Hepatocyte (in vitro differentiated cells): Measurements from ENCODE around the gene TMEM185B. TPM values are rescaled to one million over a fixed set of nuclear protein-coding genes. Genes with fewer than 3 reads are reported as not detected.

Source experiments
- DNase-seq: peaks from one replicate; pipeline ENCODE4 v3.0.0-alpha.2; 2016; ENCODE audit warnings: low spot score
- H2AFZ ChIP-seq: fragments of 200-600 bp; sonication (generic); 2 replicates; pipeline ENCODE4 v1.6.0; 2016; ENCODE audit warnings: antibody characterized with exemption, mild to moderate bottlenecking
- H3K27ac ChIP-seq: fragments of 200-600 bp; sonication (generic); 2 replicates; pipeline ENCODE4 v1.5.1; 2016; ENCODE audit warnings: mild to moderate bottlenecking
- H3K27me3 ChIP-seq: fragments of 200-600 bp; sonication (generic); 2 replicates; pipeline ENCODE4 v1.6.1; 2016
- H3K36me3 ChIP-seq: fragments of 200-600 bp; sonication (generic); replicated peaks from 2 replicates; pipeline ENCODE4 v1.5.1; 2016; ENCODE audit warnings: low read depth; ENCODE audit not compliant: insufficient read depth
- H3K4me1 ChIP-seq: fragments of 200-600 bp; sonication (generic); 2 replicates; pipeline ENCODE4 v1.5.1; 2016; ENCODE audit warnings: mild to moderate bottlenecking, moderate library complexity; ENCODE audit not compliant: insufficient read depth
- H3K4me2 ChIP-seq: fragments of 200-600 bp; sonication (generic); 2 replicates; pipeline ENCODE4 v1.6.0; 2016
- H3K4me3 ChIP-seq: fragments of 200-600 bp; sonication (generic); 2 replicates; pipeline ENCODE4 v1.5.1; 2016; ENCODE audit warnings: mild to moderate bottlenecking
- H3K79me2 ChIP-seq: fragments of 200-600 bp; sonication (generic); 2 replicates; pipeline ENCODE4 v1.6.0; 2017; ENCODE audit warnings: mild to moderate bottlenecking
- H3K9me2 ChIP-seq: fragments of 200-600 bp; sonication (generic); replicated peaks from 2 replicates; pipeline ENCODE4 v1.6.0; 2017; ENCODE audit warnings: mild to moderate bottlenecking; ENCODE audit not compliant: insufficient read depth
- H3K9me3 ChIP-seq: fragments of 200-600 bp; sonication (generic); 2 replicates; pipeline ENCODE4 v1.5.1; 2016; ENCODE audit warnings: low read depth, mild to moderate bottlenecking
- H4K20me1 ChIP-seq: fragments of 200-600 bp; sonication (generic); 2 replicates; pipeline ENCODE4 v1.6.0; 2016; ENCODE audit warnings: mild to moderate bottlenecking; ENCODE audit not compliant: insufficient read depth, poor library complexity, severe bottlenecking
- EZH2 ChIP-seq: fragments of 200-600 bp; sonication (generic); IDR thresholded peaks from 2 replicates; pipeline ENCODE4 v1.6.1; 2016; ENCODE audit warnings: antibody characterized with exemption, mild to moderate bottlenecking, borderline replicate concordance
- EZH2phosphoT487 ChIP-seq: fragments of 200-600 bp; sonication (generic); IDR thresholded peaks from one replicate; pipeline ENCODE4 v1.6.1; 2018; ENCODE audit warnings: antibody characterized with exemption, mild to moderate bottlenecking, low read depth, moderate library complexity; ENCODE audit not compliant: unreplicated experiment, severe bottlenecking
- WGBS: methylation state at CpG from one replicate; pipeline ENCODE4 v1.1.6; 2016; ENCODE audit warnings: low lambda C conversion rate; ENCODE audit errors: missing lambda C conversion rate; 5-methylcytosine and 5-hydroxymethylcytosine counted together
- polyA plus RNA-seq: library from polyadenylated mRNA; unstranded; fragments of >200 nt; fragmentation: Nextera tagmentation; extraction: Ambion mirVana; gene quantifications from 2 replicates; pipeline ENCODE4 v1.2.1, GENCODE V29; 2016
- total RNA-seq: library from RNA; depleted of rRNA; stranded (reverse); fragments of >200 nt; gene quantifications from 2 replicates; pipeline ENCODE4 v1.2.3, GENCODE V29; 2014
- TF ChIP-seq, protein P1 (sequence below): fragments of 200-600 bp; sonication (generic); IDR thresholded peaks from 2 replicates; pipeline ENCODE4 v1.5.1; 2016; ENCODE audit warnings: antibody characterized with exemption, mild to moderate bottlenecking; ENCODE audit not compliant: poor library complexity

TMEM185B gene
- 25.2 and 26.2 TPM in 2 replicates for total RNA-seq
- polyA plus RNA-seq, result 20.8 and 24.0 TPM in 2 replicates

- WGBS, result 5% methylated on average over 56 of the region's 108 CpGs
- Histone ChIP-seq H3K27ac (peak within 1 kb of the TSS; percentile 96), H4K20me1 (no peaks in the 10 kb centered on the region), H3K9me2 (no peaks in the 10 kb centered on the region), H3K4me3 (peak within 1 kb of the TSS; percentile 84), H3K4me1 (peaks cover 15% of the 10 kb centered on the region), H3K9me3 (peaks cover 4% of the 10 kb centered on the region), H3K27me3 (no peaks in the 10 kb centered on the region), H3K4me2 (peak within 1 kb of the TSS; percentile 94), H3K36me3 (no peaks in the 10 kb centered on the region), H3K79me2 (peaks cover 22% of the 10 kb centered on the region), H2AFZ (peak within 1 kb of the TSS; percentile 83)
- DNase-seq, result peak; percentile 93
- TF ChIP-seq EZH2 (no peak), EZH2phosphoT487 (no peak)
- TF ChIP-seq, protein P1, sequence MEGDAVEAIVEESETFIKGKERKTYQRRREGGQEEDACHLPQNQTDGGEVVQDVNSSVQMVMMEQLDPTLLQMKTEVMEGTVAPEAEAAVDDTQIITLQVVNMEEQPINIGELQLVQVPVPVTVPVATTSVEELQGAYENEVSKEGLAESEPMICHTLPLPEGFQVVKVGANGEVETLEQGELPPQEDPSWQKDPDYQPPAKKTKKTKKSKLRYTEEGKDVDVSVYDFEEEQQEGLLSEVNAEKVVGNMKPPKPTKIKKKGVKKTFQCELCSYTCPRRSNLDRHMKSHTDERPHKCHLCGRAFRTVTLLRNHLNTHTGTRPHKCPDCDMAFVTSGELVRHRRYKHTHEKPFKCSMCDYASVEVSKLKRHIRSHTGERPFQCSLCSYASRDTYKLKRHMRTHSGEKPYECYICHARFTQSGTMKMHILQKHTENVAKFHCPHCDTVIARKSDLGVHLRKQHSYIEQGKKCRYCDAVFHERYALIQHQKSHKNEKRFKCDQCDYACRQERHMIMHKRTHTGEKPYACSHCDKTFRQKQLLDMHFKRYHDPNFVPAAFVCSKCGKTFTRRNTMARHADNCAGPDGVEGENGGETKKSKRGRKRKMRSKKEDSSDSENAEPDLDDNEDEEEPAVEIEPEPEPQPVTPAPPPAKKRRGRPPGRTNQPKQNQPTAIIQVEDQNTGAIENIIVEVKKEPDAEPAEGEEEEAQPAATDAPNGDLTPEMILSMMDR, result peak; percentile 44
These were observed at the start of gene TMEM185B for GRCh38 chr2:120223034-120223912. TMEM185B (minus strand) TSS chr2:120223400; CDS start chr2:120222976, 424 bp downstream.

DNA sequence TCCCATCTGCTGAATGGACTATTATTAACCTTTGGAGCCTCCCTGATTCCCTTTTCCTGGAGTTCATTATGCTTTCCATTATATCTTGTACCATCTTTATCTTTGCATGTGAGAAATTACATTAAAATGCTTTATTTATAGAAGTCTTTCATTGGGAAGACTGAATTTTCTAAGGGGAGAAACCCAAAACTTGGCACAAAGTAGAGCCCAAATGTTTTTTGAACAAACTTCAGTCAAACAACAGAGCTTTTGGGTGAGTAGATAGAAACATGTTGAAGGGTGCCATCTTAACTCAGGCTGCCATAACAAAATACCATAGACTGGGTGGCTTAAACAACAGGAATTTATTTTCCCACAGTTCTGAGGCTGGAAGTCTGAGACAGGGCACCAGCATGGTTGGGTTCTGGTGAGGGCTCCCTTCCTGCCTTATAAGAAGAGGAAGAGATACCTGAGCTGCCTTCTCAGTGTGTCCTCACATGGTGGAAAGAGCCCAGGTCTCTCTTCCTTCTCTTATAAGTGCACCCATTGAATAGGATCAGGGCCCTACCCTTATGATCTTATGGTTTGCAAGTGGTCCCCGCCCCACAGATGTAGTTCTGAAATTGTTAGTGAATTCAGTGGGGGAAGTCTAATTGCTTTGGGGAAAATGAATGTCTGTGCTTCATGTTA, 48.6 kb upstream of the TMEM185B start:
- H2AFZ ChIP-seq, result no peak overlapping the region
- peaks cover 8% of the 10 kb centered on the region for H4K20me1 ChIP-seq
- no peak overlapping the region for H3K27ac ChIP-seq
- no peaks in the 10 kb centered on the region for H3K27me3 ChIP-seq
- H3K36me3 ChIP-seq, result no peaks in the 10 kb centered on the region
- peaks cover 91% of the 10 kb centered on the region for H3K79me2 ChIP-seq
- H3K4me2 ChIP-seq, result no peak overlapping the region
- 100% methylated on average over 1 of the region's 1 CpG for WGBS
- TF ChIP-seq, protein P1, result no peak
- no peak for TF ChIP-seq EZH2
- no peak for TF ChIP-seq EZH2phosphoT487
- H3K9me3 ChIP-seq, result no peaks in the 10 kb centered on the region
- no peaks in the 10 kb centered on the region for H3K9me2 ChIP-seq
- DNase-seq, result no peak
- H3K4me1 ChIP-seq, result peaks cover 19% of the 10 kb centered on the region
- no peak overlapping the region for H3K4me3 ChIP-seq

GRCh38 chr2:120269816-120270215, 46.6 kb upstream of the TMEM185B start:
- Histone ChIP-seq H3K79me2 (peaks cover 91% of the 10 kb centered on the region), H3K4me3 (no peak overlapping the region), H4K20me1 (peaks cover 6% of the 10 kb centered on the region), H3K9me2 (no peaks in the 10 kb centered on the region), H3K4me2 (peak overlapping the region; percentile 4), H3K27me3 (no peaks in the 10 kb centered on the region), H3K9me3 (no peaks in the 10 kb centered on the region), H2AFZ (no peak overlapping the region), H3K4me1 (peaks cover 19% of the 10 kb centered on the region), H3K36me3 (no peaks in the 10 kb centered on the region), H3K27ac (peak overlapping the region; percentile 52)
- 85% methylated on average over 1 of the region's 1 CpG for WGBS
- no peak for DNase-seq
- TF ChIP-seq EZH2phosphoT487 (no peak), EZH2 (no peak)
- TF ChIP-seq, protein P1, result no peak
